Measurements from ENCODE around the gene USH2A.
A peak's percentile ranks its signal among the peaks of the same experiment; 100 is the strongest.

Gene USH2A

GRCh38 chr1:215875236-215875635 lies 548.0 kb downstream of the USH2A start:
- DNase-seq (ENCODE audit: low read depth in 2 of 2), result no peak

GRCh38 chr1:215872658-215873057 lies 550.6 kb downstream of the USH2A start:
- DNase-seq (ENCODE audit: low read depth in 2 of 2), result no peak

GRCh38 chr1:215868500-215868899 lies 554.7 kb downstream of the USH2A start:
- no peak for DNase-seq (ENCODE audit: low read depth in 2 of 2)

- no peak for DNase-seq (ENCODE audit: low read depth in 2 of 2)
These were observed 558.2 kb downstream of the USH2A start for GRCh38 chr1:215865060-215865459.

- no peak for DNase-seq (ENCODE audit: low read depth in 2 of 2)
These were observed 559.5 kb downstream of the USH2A start for GRCh38 chr1:215863796-215864195.

GRCh38 chr1:215860833-215861232 lies 562.4 kb downstream of the USH2A start:
- DNase-seq (ENCODE audit: low read depth in 2 of 2), result no peak

GRCh38 chr1:215857317-215857716 lies 565.9 kb downstream of the USH2A start:
- DNase-seq (ENCODE audit: low read depth in 2 of 2), result no peak

- DNase-seq (ENCODE audit: low read depth in 2 of 2), result peak; percentile 56 to 64
These were observed 577.9 kb downstream of the USH2A start for GRCh38 chr1:215845234-215845891.

GRCh38 chr1:215844777-215845176 lies 578.5 kb downstream of the USH2A start:
- no peak for DNase-seq (ENCODE audit: low read depth in 2 of 2)

- DNase-seq (ENCODE audit: low read depth in 2 of 2), result no peak
These were observed 579.0 kb downstream of the USH2A start for GRCh38 chr1:215844266-215844665.

- no peak for DNase-seq (ENCODE audit: low read depth in 2 of 2)
These were observed 580.3 kb downstream of the USH2A start for GRCh38 chr1:215842905-215843304.

- DNase-seq (ENCODE audit: low read depth in 2 of 2), result no peak
These were observed 587.3 kb downstream of the USH2A start for GRCh38 chr1:215835951-215836350.

GRCh38 chr1:215833941-215834729 lies 589.1 kb downstream of the USH2A start:
- no peak for DNase-seq (ENCODE audit: low read depth in 2 of 2)

- no peak for DNase-seq (ENCODE audit: low read depth in 2 of 2)
These were observed 592.9 kb downstream of the USH2A start for GRCh38 chr1:215830226-215830810.

- DNase-seq (ENCODE audit: low read depth in 2 of 2), result no peak
These were observed 598.2 kb downstream of the USH2A start for GRCh38 chr1:215825056-215825455.

GRCh38 chr1:215824245-215824644 lies 599.0 kb downstream of the USH2A start:
- DNase-seq (ENCODE audit: low read depth in 2 of 2), result no peak

GRCh38 chr1:215819114-215819513 lies 604.1 kb downstream of the USH2A start:
- peak in 1 of 2 experiments; percentile 14 for DNase-seq (ENCODE audit: low read depth in 2 of 2)

GRCh38 chr1:215807911-215808436 lies 615.3 kb downstream of the USH2A start:
- DNase-seq (ENCODE audit: low read depth in 2 of 2), result no peak

- DNase-seq (ENCODE audit: low read depth in 2 of 2), result no peak
These were observed 616.0 kb downstream of the USH2A start for GRCh38 chr1:215807218-215807617.

- no peak for DNase-seq (ENCODE audit: low read depth in 2 of 2)
These were observed 625.4 kb downstream of the USH2A start for GRCh38 chr1:215797859-215798258.

GRCh38 chr1:215794156-215794555 lies 629.1 kb downstream of the USH2A start:
- no peak for DNase-seq (ENCODE audit: low read depth in 2 of 2)

- peak; percentile 84 to 88 for DNase-seq (ENCODE audit: low read depth in 2 of 2)
These were observed 630.1 kb downstream of the USH2A start for GRCh38 chr1:215793180-215793579.

- DNase-seq (ENCODE audit: low read depth in 2 of 2), result no peak
These were observed 630.8 kb downstream of the USH2A start for GRCh38 chr1:215792446-215792845.
